ENCODE data around the gene DDX23. TPM values are rescaled to one million over a fixed set of nuclear protein-coding genes. Genes with fewer than 3 reads are reported as not detected.
"Not testable (repeated sequence)": the region's sequence is repeated elsewhere in the genome, so short reads cannot be mapped to it uniquely, and the experiment has no call there.

The DDX23 gene
- total and polyA plus RNA-seq, 8 donors, result 25.9 to 55.6 (median 33.3) TPM

DNA sequence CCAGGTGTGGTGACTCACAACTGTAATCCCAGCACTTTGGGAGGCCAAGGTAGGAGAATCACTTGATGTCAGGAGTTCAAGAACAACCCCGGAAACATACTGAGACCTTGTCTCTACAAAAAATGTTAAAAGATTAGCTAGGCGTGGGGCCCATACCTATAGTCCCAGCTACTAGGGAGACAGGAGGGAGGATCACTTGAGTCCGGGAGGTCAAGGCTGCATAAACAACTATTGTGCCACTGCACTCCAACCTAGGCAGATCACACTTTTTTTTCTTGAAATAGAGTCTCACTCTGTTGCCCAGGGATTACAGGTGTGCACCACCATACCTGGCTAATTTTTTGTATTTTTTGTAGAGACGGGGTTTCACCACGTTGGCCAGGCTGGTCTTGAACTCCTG lies 7.6 kb upstream of the DDX23 start:
- no peaks in the 10 kb centered on the region for H3K9me3 ChIP-seq
- no peaks in the 10 kb centered on the region for H3K36me3 ChIP-seq
- no peaks in the 10 kb centered on the region for H3K4me1 ChIP-seq
- WGBS, 2 donors, result 93 to 97% methylated on average over 5 of the region's 5 CpGs
- H3K27ac ChIP-seq, result no peak overlapping the region
- intact Hi-C loops (cut with DNase I), result loop anchor here in 1 of 3 donors (5.0 kb wide), 2 partner anchors 33 to 78 kb away; no protein-coding TSS in a partner anchor
- TF ChIP-seq, protein P1, sequence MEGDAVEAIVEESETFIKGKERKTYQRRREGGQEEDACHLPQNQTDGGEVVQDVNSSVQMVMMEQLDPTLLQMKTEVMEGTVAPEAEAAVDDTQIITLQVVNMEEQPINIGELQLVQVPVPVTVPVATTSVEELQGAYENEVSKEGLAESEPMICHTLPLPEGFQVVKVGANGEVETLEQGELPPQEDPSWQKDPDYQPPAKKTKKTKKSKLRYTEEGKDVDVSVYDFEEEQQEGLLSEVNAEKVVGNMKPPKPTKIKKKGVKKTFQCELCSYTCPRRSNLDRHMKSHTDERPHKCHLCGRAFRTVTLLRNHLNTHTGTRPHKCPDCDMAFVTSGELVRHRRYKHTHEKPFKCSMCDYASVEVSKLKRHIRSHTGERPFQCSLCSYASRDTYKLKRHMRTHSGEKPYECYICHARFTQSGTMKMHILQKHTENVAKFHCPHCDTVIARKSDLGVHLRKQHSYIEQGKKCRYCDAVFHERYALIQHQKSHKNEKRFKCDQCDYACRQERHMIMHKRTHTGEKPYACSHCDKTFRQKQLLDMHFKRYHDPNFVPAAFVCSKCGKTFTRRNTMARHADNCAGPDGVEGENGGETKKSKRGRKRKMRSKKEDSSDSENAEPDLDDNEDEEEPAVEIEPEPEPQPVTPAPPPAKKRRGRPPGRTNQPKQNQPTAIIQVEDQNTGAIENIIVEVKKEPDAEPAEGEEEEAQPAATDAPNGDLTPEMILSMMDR (IDR thresholded peaks at IDR 0.05), result no peak
- H3K27me3 ChIP-seq, result no peaks in the 10 kb centered on the region
- H3K4me3 ChIP-seq, result no peak overlapping the region
- ATAC-seq, result no peak
- DNase-seq, result no peak
- FAIRE-seq, result no peak

DNA sequence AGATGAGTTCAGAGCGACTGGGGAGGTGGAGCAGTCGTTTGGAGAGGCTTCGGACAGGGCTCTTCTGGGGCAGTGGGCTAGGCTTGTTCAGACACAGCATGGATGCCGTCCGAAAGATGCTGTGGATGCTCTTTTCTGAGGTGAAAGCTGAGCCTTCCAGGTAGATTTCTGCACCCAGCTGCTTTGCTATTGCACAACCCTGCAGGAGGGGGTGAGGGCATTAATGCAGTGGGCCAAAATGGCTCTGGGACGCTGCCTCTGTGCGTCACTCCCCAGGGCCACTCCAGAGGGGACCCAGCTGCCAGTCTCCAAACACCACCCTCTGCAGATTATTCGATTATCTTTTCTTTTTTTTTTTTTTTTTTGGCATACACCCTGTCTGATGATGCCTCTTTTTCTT lies 6.1 kb upstream of the DDX23 start:
- no peak for FAIRE-seq
- H3K27ac ChIP-seq, result no peak overlapping the region
- H3K4me3 ChIP-seq, result no peak overlapping the region
- intact Hi-C loops (cut with DNase I), result loop anchor here in 1 of 3 donors (5.0 kb wide), 2 partner anchors 34 to 79 kb away; no protein-coding TSS in a partner anchor
- WGBS, 2 donors, result 79 to 84% methylated on average over 8 of the region's 8 CpGs
- no peak for ATAC-seq
- no peak for DNase-seq
- no peaks in the 10 kb centered on the region for H3K36me3 ChIP-seq
- no peaks in the 10 kb centered on the region for H3K27me3 ChIP-seq
- H3K9me3 ChIP-seq, result no peaks in the 10 kb centered on the region
- TF ChIP-seq, protein P1 (IDR thresholded peaks at IDR 0.05), result no peak
- H3K4me1 ChIP-seq, result no peaks in the 10 kb centered on the region

- intact Hi-C loops (cut with DNase I), result loop anchor here in 1 of 3 donors (5.0 kb wide), 2 partner anchors 35 to 80 kb away; no protein-coding TSS in a partner anchor
- no peaks in the 10 kb centered on the region for H3K9me3 ChIP-seq
- no peak for FAIRE-seq
- no peak overlapping the region for H3K4me3 ChIP-seq
- no peaks in the 10 kb centered on the region for H3K27me3 ChIP-seq
- ATAC-seq, result no peak
- 83 to 88% methylated on average over 12 to 13 of the region's 13 CpGs for WGBS, 2 donors
- TF ChIP-seq, protein P1 (IDR thresholded peaks at IDR 0.05), result no peak
- peaks cover 0 to 5% (median 0%) of the 10 kb centered on the region in 3 donors for H3K4me1 ChIP-seq
- DNase-seq, result no peak
- no peak overlapping the region for H3K27ac ChIP-seq
- no peaks in the 10 kb centered on the region for H3K36me3 ChIP-seq
These were observed 5.5 kb upstream of the DDX23 start for GRCh38 chr12:48857278-48857994.

DNA sequence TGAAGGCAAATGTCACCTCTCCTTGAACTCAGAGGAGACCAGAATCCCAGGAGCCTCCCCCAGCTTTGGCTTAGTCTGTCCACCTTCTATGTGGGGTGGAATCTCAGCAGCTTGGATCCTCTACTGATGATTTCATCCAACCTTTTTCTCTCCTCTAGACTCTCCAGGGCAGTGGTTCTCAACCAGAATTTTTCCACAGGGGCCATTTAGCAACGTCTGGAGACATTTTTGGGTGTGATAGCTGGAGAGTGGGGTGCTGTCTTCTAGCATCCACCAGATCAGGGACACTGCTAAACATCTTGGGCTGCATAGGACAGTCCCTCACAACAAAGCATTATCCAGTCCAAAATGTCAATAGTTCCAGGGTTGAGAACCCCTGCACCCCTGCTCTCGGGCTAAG lies 4.4 kb upstream of the DDX23 start:
- no peak for FAIRE-seq
- DNase-seq, result no peak
- ATAC-seq, result no peak
- Histone ChIP-seq H3K27ac (no peak overlapping the region), H3K4me3 (no peak overlapping the region), H3K4me1 (peaks cover 0 to 5% (median 0%) of the 10 kb centered on the region in 3 donors), H3K27me3 (no peaks in the 10 kb centered on the region), H3K9me3 (no peaks in the 10 kb centered on the region), H3K36me3 (no peaks in the 10 kb centered on the region)
- intact Hi-C loops (cut with DNase I), result loop anchor here in 1 of 3 donors (5.0 kb wide), 2 partner anchors 36 to 81 kb away; no protein-coding TSS in a partner anchor
- WGBS, 2 donors, result 45 to 60% methylated on average over 2 of the region's 2 CpGs
- TF ChIP-seq, protein P1 (IDR thresholded peaks at IDR 0.05), result no peak

- intact Hi-C loops (cut with DNase I), result loop anchor here in 2 of 3 donors (5.0 kb wide), 2 partner anchors 37 to 82 kb away; no protein-coding TSS in a partner anchor
These were observed 3.0 kb upstream of the DDX23 start for GRCh38 chr12:48854932-48855331.

More at GRCh38 chr12:48854932-48855331, 3.0 kb upstream of the DDX23 start:
- not testable (repeated sequence) for ATAC-seq, FAIRE-seq, H3K4me3 ChIP-seq, DNase-seq, H3K27me3 ChIP-seq, H3K9me3 ChIP-seq, H3K36me3 ChIP-seq, H3K27ac ChIP-seq
- peaks cover 10 to 15% (median 10%) of the 10 kb centered on the region in 3 donors for H3K4me1 ChIP-seq
- WGBS, 2 donors, result 65 to 71% methylated on average over 10 of the region's 10 CpGs

All from pancreas (tissue), 10 donors.